GM12878 (cell line): ENCODE data around the gene CCDC88C. TPM values are rescaled to one million over a fixed set of nuclear protein-coding genes. Genes with fewer than 3 reads are reported as not detected.
A peak's percentile ranks its signal among the peaks of the same experiment; 100 is the strongest.

ENCODE experiments used
- ATAC-seq: fragments of 200-7000 bp; cut with Tn5 transposase; 3 replicates; pipeline ENCODE4 v1.9.1; 2020; ENCODE audit warnings: mild to moderate bottlenecking, moderate library complexity
- BruUV-seq: library from RNA; stranded (reverse); fragments of 400-500 nt; replicated peaks from 2 replicates; lab custom pipeline; 2021; lab: Mats Ljungman, UMichigan
- CTCF ChIA-PET: fragments of 300-600 bp; sonication (Branson Sonifier 250); formaldehyde crosslinking; extraction: SDS; loops from one replicate; lab custom pipeline; 2021; ENCODE audit warnings: inconsistent platforms; lab: Yijun Ruan, JAX
- POLR2A ChIA-PET: fragments of 350-600 bp; formaldehyde crosslinking; extraction: SDS; loops from one replicate; lab custom pipeline; 2021; ENCODE audit warnings: inconsistent platforms; lab: Charles Lee
- RAD21 ChIA-PET: fragments of 300-600 bp; sonication (Branson Sonifier 250); formaldehyde crosslinking; loops from one replicate; lab custom pipeline; 2023; ENCODE audit warnings: antibody characterized with exemption; ENCODE audit not compliant: unreplicated experiment; lab: Charles Lee
- SMC1A ChIA-PET: fragments of 300-600 bp; sonication (Branson Sonifier 250); formaldehyde crosslinking; loops from one replicate; lab custom pipeline; 2023; ENCODE audit not compliant: unreplicated experiment, uncharacterized antibody; lab: Charles Lee
- DNase-seq: peaks from one replicate; pipeline ENCODE4 v3.0.0-alpha.2; 2011; ENCODE audit warnings: low read depth, low spot score
- FAIRE-seq: peaks from 3 replicates; lab custom pipeline; 2011; peaks lifted over from hg19 to GRCh38; lab: Jason Lieb, UNC
- H2AFZ ChIP-seq: 2 replicates; pipeline ENCODE4 v1.6.0; 2011; ENCODE audit warnings: low read depth, low read length, control low read depth; ENCODE audit not compliant: control insufficient read depth
- H3K27ac ChIP-seq: 2 replicates; pipeline ENCODE4 v1.5.1; 2011; ENCODE audit warnings: control low read depth; ENCODE audit not compliant: control insufficient read depth, insufficient read depth
- H3K27me3 ChIP-seq, 2 experiments: replicated peaks in 1 of 2; 2 replicates each; pipeline versions ENCODE4 v1.6.0 to v1.6.1; 2011; ENCODE audit warnings: low read length in 1 of 2; ENCODE audit not compliant: control insufficient read depth in 2 of 2, insufficient read depth in 2 of 2
- H3K36me3 ChIP-seq, 2 experiments: 2 replicates each; pipeline ENCODE4 v1.5.1; 2011; ENCODE audit warnings: low read length in 1 of 2; ENCODE audit not compliant: control insufficient read depth in 2 of 2, insufficient read depth in 2 of 2
- H3K4me1 ChIP-seq: 2 replicates; pipeline ENCODE4 v1.6.1; 2011; ENCODE audit warnings: mild to moderate bottlenecking, low read length, moderate library complexity, mixed read lengths; ENCODE audit not compliant: control insufficient read depth, insufficient read depth
- H3K4me2 ChIP-seq: 2 replicates; pipeline ENCODE4 v1.6.0; 2011; ENCODE audit warnings: control low read depth; ENCODE audit not compliant: control insufficient read depth, insufficient read depth
- H3K4me3 ChIP-seq: fragments of 200-600 bp; sonication (generic); 2 replicates; pipeline ENCODE4 v1.5.1; 2016
- H3K79me2 ChIP-seq: 2 replicates; pipeline ENCODE4 v1.6.0; 2011; ENCODE audit warnings: low read length; ENCODE audit not compliant: control insufficient read depth, insufficient read depth
- H3K9ac ChIP-seq: 2 replicates; pipeline ENCODE4 v1.8.0; 2011; ENCODE audit warnings: low read length, control low read depth, mixed read lengths; ENCODE audit not compliant: control insufficient read depth, insufficient read depth
- H3K9me3 ChIP-seq: replicated peaks from 3 replicates; pipeline ENCODE4 v1.5.1; 2011; ENCODE audit warnings: mild to moderate bottlenecking, low read length; ENCODE audit not compliant: control insufficient read depth, insufficient read depth
- H4K20me1 ChIP-seq: 2 replicates; pipeline ENCODE4 v1.6.0; 2011; ENCODE audit not compliant: control insufficient read depth, insufficient read depth
- BCL11A ChIP-seq: IDR thresholded peaks from 2 replicates; pipeline ENCODE4 v1.6.1; 2011; ENCODE audit warnings: low read depth, low read length
- CREB1 ChIP-seq: IDR thresholded peaks from 2 replicates; pipeline ENCODE4 v1.6.1; 2012; ENCODE audit warnings: low read depth, mild to moderate bottlenecking, inconsistent platforms
- EP300 ChIP-seq, 2 experiments: fragments of 150-350 bp in 1 of 2; IDR thresholded peaks; 2 replicates each; pipeline ENCODE4 v1.6.1; 2011 to 2012; ENCODE audit warnings: low read depth in 2 of 2, low read length in 2 of 2, borderline replicate concordance in 1 of 2, improper control_type of control experiment in 1 of 2, inconsistent platforms in 1 of 2; ENCODE audit not compliant: control insufficient read depth in 1 of 2
- MTA3 ChIP-seq: IDR thresholded peaks from 2 replicates; pipeline ENCODE4 v1.6.1; 2012; ENCODE audit warnings: low read length, inconsistent platforms, borderline replicate concordance
- MYC ChIP-seq: IDR thresholded peaks from 2 replicates; pipeline ENCODE4 v1.6.1; 2011; ENCODE audit warnings: mild to moderate bottlenecking, low read length, moderate library complexity, inconsistent platforms; ENCODE audit not compliant: insufficient read depth, insufficient replicate concordance, insufficient read length, severe bottlenecking
- NFYA ChIP-seq: IDR thresholded peaks from 2 replicates; pipeline ENCODE4 v1.6.1; 2011; ENCODE audit warnings: low read depth, mild to moderate bottlenecking, low read length, improper control_type of control experiment, borderline replicate concordance
- RAD21 ChIP-seq: IDR thresholded peaks from 2 replicates; pipeline ENCODE4 v1.6.1; 2011; ENCODE audit warnings: mild to moderate bottlenecking, low read depth, low read length, moderate library complexity; ENCODE audit not compliant: insufficient read depth
- RBBP5 ChIP-seq: fragments of 200-600 bp; sonication (generic); conservative IDR thresholded peaks from 2 replicates; pipeline ENCODE4 v1.6.1; 2016
- RUNX3 ChIP-seq: IDR thresholded peaks from 2 replicates; pipeline ENCODE4 v1.6.1; 2012; ENCODE audit warnings: low read length, inconsistent platforms
- SP1 ChIP-seq: IDR thresholded peaks from one replicate; pipeline ENCODE4 v1.6.1; 2011; ENCODE audit warnings: low read depth, low read length
- SREBF1 ChIP-seq: IDR thresholded peaks from 2 replicates; pipeline ENCODE4 v1.6.1; 2012; ENCODE audit warnings: mild to moderate bottlenecking, low read length
- STAT3 ChIP-seq: IDR thresholded peaks from 2 replicates; pipeline ENCODE4 v1.6.1; 2011; ENCODE audit warnings: low read depth, low read length, improper control_type of control experiment
- SUPT20H ChIP-seq: IDR thresholded peaks from 2 replicates; pipeline ENCODE4 v1.6.1; 2011; ENCODE audit warnings: low read depth, mild to moderate bottlenecking, low read length, moderate library complexity, borderline replicate concordance; ENCODE audit not compliant: control insufficient read depth
- TBL1XR1 ChIP-seq: IDR thresholded peaks from 2 replicates; pipeline ENCODE4 v1.6.1; 2012; ENCODE audit warnings: low read depth, low read length, improper control_type of control experiment
- TCF3 ChIP-seq: IDR thresholded peaks from 2 replicates; pipeline ENCODE4 v1.6.1; 2012; ENCODE audit warnings: low read depth, mild to moderate bottlenecking, low read length, borderline replicate concordance; ENCODE audit not compliant: insufficient read depth
- ZZZ3 ChIP-seq: IDR thresholded peaks from 2 replicates; pipeline ENCODE4 v1.6.1; 2011; ENCODE audit warnings: low read depth; ENCODE audit not compliant: control insufficient read depth, insufficient read length
- WGBS: methylation state at CpG from one replicate; pipeline ENCODE4 v1.1.6; 2016; ENCODE audit warnings: low lambda C conversion rate; ENCODE audit not compliant: insufficient replicate concordance, insufficient coverage; ENCODE audit errors: missing lambda C conversion rate; 5-methylcytosine and 5-hydroxymethylcytosine counted together
- in situ Hi-C: fragments of 300-500 bp; cut with MboI; formaldehyde crosslinking; loops from 9 replicates; pipeline ENCODE4 v1.14.3; 2018; ENCODE audit warnings: mixed read lengths
- intact Hi-C: fragments of 100-400 bp; cut with micrococcal nuclease; formaldehyde crosslinking; loops from one replicate; pipeline ENCODE4 v1.14.2; 2022; ENCODE audit not compliant: unreplicated experiment
- polyA plus RNA-seq, 11 experiments: library from polyadenylated mRNA; depleted of rRNA in 4 of 11; unstranded in 6 of 11; stranded (reverse) in 5 of 11; fragments of >200 nt; fragmentation: Nextera tagmentation in 4 of 11; fragmentation: Illumina TruSeq in 1 of 11; extraction: Ambion mirVana in 4 of 11; extraction: Trizol in 1 of 11; gene quantifications; 1 replicate in 1 of 11; 2 replicates in 10 of 11; pipeline versions ENCODE4 v1.2.1 to v1.2.3, GENCODE V29; 2011 to 2016; ENCODE audit warnings: inconsistent platforms in 2 of 11, missing spikeins in 2 of 11, low read depth in 1 of 11
- total RNA-seq, 4 experiments: library from RNA; depleted of rRNA in 3 of 4; stranded (reverse); fragments of >200 nt in 3 of 4; fragmentation: Illumina TruSeq in 1 of 4; extraction: Trizol in 1 of 4; gene quantifications; 2 replicates each; pipeline versions ENCODE4 v1.2.1 to v1.2.3, GENCODE V29; 2013 to 2021
- TF ChIP-seq, protein P1 (sequence below): fragments of 450-650 bp; IDR thresholded peaks from 2 replicates; pipeline ENCODE4 v1.6.1; 2016; ENCODE audit warnings: mild to moderate bottlenecking
- TF ChIP-seq, protein P2 (sequence below): fragments of 450-650 bp; IDR thresholded peaks from 2 replicates; pipeline ENCODE4 v1.6.1; 2016; ENCODE audit warnings: mild to moderate bottlenecking, moderate library complexity, borderline replicate concordance

Gene CCDC88C
- total and polyA plus RNA-seq, 10 of the 15 experiments (the other 5 are each of a cell fraction or from before 2014, with no cell fraction given), result 4.0 to 79.6 (median 36.6) TPM

DNA sequence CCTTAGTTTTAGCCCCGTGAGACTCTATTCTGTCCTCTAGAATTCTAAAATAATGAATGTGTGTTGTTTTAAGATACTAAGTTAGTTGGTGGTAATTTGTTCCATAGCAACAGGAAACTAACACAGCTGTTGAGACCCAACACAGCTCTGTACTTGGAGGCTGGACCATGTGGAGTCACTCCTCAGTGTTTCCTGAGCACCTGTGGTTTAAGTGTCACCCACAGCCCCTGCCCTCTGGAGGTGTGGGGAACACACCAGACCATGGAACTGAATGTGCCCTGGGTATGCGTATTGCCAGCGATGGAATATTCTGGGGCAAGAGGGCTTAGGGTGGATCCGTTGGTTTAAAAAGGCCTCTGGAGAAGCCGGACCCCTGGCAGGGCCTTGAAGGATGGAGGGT is 156.5 kb downstream of the CCDC88C start:
- ChIA-PET POLR2A (interaction anchor here (0.6 kb wide), 1 partner anchor 162 kb away, joined by 3 read pairs; no protein-coding TSS in a partner anchor), SMC1A (interaction anchor here (1.0 kb wide), 1 partner anchor 18 kb away, joined by 4 read pairs; no protein-coding TSS in a partner anchor), CTCF (interaction anchor here (0.6 to 2.1 kb wide), 5 partner anchors 14 to 88 kb away, joined by 3 to 5 read pairs (median 4); no protein-coding TSS in a partner anchor), RAD21 (interaction anchor here (1.0 kb wide), 1 partner anchor 38 kb away, joined by 3 read pairs; no protein-coding TSS in a partner anchor)
- Histone ChIP-seq H3K27me3 (peaks cover 0 to 4% of the 10 kb centered on the region in 2 experiments; a peak in 1 of 4 replicates), H4K20me1 (no peaks in the 10 kb centered on the region), H3K4me2 (no peak overlapping the region), H3K9ac (no peak overlapping the region), H2AFZ (no peak overlapping the region), H3K9me3 (no peaks in the 10 kb centered on the region), H3K4me1 (no peaks in the 10 kb centered on the region), H3K36me3 (no peaks in the 10 kb centered on the region), H3K4me3 (no peak overlapping the region), H3K79me2 (no peaks in the 10 kb centered on the region), H3K27ac (no peak overlapping the region)
- peak; percentile 10; the same call in 2 of the 3 replicates for ATAC-seq
- DNase-seq, result no peak
- 97% methylated on average over 5 of the region's 5 CpGs for WGBS
- in situ Hi-C loops, result no loop called here
- FAIRE-seq, result no peak
- intact Hi-C loops, result no loop called here
- BruUV-seq, result no TSS peak
- TF ChIP-seq MYC, result no peak
- no peak for TF ChIP-seq SREBF1
- TF ChIP-seq, protein P1, sequence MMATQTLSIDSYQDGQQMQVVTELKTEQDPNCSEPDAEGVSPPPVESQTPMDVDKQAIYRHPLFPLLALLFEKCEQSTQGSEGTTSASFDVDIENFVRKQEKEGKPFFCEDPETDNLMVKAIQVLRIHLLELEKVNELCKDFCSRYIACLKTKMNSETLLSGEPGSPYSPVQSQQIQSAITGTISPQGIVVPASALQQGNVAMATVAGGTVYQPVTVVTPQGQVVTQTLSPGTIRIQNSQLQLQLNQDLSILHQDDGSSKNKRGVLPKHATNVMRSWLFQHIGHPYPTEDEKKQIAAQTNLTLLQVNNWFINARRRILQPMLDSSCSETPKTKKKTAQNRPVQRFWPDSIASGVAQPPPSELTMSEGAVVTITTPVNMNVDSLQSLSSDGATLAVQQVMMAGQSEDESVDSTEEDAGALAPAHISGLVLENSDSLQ, result no peak
- TF ChIP-seq RAD21, result no peak
- TF ChIP-seq SP1, result no peak
- TF ChIP-seq EP300 (IDR thresholded peaks at IDR 0.05; ENCODE audit: borderline replicate concordance in 1 of 2, control insufficient read depth in 1 of 2, low read depth in 2 of 2, low read length in 2 of 2), result no peak
- TF ChIP-seq ZZZ3, result no peak
- TF ChIP-seq NFYA, result no peak
- TF ChIP-seq, protein P2, sequence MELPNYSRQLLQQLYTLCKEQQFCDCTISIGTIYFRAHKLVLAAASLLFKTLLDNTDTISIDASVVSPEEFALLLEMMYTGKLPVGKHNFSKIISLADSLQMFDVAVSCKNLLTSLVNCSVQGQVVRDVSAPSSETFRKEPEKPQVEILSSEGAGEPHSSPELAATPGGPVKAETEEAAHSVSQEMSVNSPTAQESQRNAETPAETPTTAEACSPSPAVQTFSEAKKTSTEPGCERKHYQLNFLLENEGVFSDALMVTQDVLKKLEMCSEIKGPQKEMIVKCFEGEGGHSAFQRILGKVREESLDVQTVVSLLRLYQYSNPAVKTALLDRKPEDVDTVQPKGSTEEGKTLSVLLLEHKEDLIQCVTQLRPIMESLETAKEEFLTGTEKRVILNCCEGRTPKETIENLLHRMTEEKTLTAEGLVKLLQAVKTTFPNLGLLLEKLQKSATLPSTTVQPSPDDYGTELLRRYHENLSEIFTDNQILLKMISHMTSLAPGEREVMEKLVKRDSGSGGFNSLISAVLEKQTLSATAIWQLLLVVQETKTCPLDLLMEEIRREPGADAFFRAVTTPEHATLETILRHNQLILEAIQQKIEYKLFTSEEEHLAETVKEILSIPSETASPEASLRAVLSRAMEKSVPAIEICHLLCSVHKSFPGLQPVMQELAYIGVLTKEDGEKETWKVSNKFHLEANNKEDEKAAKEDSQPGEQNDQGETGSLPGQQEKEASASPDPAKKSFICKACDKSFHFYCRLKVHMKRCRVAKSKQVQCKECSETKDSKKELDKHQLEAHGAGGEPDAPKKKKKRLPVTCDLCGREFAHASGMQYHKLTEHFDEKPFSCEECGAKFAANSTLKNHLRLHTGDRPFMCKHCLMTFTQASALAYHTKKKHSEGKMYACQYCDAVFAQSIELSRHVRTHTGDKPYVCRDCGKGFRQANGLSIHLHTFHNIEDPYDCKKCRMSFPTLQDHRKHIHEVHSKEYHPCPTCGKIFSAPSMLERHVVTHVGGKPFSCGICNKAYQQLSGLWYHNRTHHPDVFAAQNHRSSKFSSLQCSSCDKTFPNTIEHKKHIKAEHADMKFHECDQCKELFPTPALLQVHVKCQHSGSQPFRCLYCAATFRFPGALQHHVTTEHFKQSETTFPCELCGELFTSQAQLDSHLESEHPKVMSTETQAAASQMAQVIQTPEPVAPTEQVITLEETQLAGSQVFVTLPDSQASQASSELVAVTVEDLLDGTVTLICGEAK, result no peak
- TF ChIP-seq RBBP5, result no peak
- no peak for TF ChIP-seq RUNX3
- no peak for TF ChIP-seq SUPT20H
- no peak for TF ChIP-seq CREB1
- TF ChIP-seq TBL1XR1, result no peak
- no peak for TF ChIP-seq STAT3
- TF ChIP-seq TCF3, result no peak
- no peak for TF ChIP-seq MTA3
- TF ChIP-seq BCL11A, result no peak
